Smooth muscle cell (in vitro differentiated cells): ENCODE data around the gene STARD13. TPM values are rescaled to one million over a fixed set of nuclear protein-coding genes. Genes with fewer than 3 reads are reported as not detected.

Experiments used
- DNase-seq: peaks from one replicate; lab custom pipeline; 2025; ENCODE audit not compliant: unreplicated experiment; lab: John Stamatoyannopoulos, UW
- H2AFZ ChIP-seq: fragments of 200-600 bp; sonication (generic); 2 replicates; pipeline ENCODE4 v1.6.0; 2016; ENCODE audit warnings: antibody characterized with exemption, low read depth, mild to moderate bottlenecking
- H3F3A ChIP-seq: fragments of 200-600 bp; sonication (generic); 2 replicates; pipeline ENCODE4 v1.6.0; 2017; ENCODE audit warnings: antibody characterized with exemption, low read depth
- H3K27ac ChIP-seq: fragments of 200-600 bp; sonication (generic); 2 replicates; pipeline ENCODE4 v1.5.1; 2016; ENCODE audit warnings: low read depth, mild to moderate bottlenecking
- H3K27me3 ChIP-seq: fragments of 200-600 bp; sonication (generic); 2 replicates; pipeline ENCODE4 v1.6.1; 2016; ENCODE audit warnings: low read depth, mild to moderate bottlenecking
- H3K36me3 ChIP-seq: fragments of 200-600 bp; sonication (generic); 2 replicates; pipeline ENCODE4 v1.5.1; 2016; ENCODE audit warnings: low read depth
- H3K4me1 ChIP-seq: fragments of 200-600 bp; sonication (generic); 2 replicates; pipeline ENCODE4 v1.5.1; 2016; ENCODE audit warnings: low read depth
- H3K4me2 ChIP-seq: fragments of 200-600 bp; sonication (generic); 2 replicates; pipeline ENCODE4 v1.6.0; 2016; ENCODE audit warnings: mild to moderate bottlenecking
- H3K4me3 ChIP-seq: fragments of 200-600 bp; sonication (generic); 2 replicates; pipeline ENCODE4 v1.5.1; 2016; ENCODE audit warnings: mild to moderate bottlenecking
- H3K79me2 ChIP-seq: fragments of 200-600 bp; sonication (generic); 2 replicates; pipeline ENCODE4 v1.6.0; 2016; ENCODE audit warnings: low read depth, mild to moderate bottlenecking
- H3K9ac ChIP-seq: fragments of 200-600 bp; sonication (generic); 2 replicates; pipeline ENCODE4 v1.6.0; 2016; ENCODE audit warnings: low read depth
- H3K9me3 ChIP-seq: fragments of 200-600 bp; sonication (generic); replicated peaks from 2 replicates; pipeline ENCODE4 v1.5.1; 2016; ENCODE audit warnings: low read depth
- H4K20me1 ChIP-seq: fragments of 200-600 bp; sonication (generic); 2 replicates; pipeline ENCODE4 v1.6.0; 2016; ENCODE audit warnings: low read depth
- WGBS: methylation state at CpG from one replicate; pipeline ENCODE4 v1.1.7; 2016; ENCODE audit warnings: low lambda C conversion rate; 5-methylcytosine and 5-hydroxymethylcytosine counted together
- polyA plus RNA-seq: library from polyadenylated mRNA; unstranded; fragments of >200 nt; fragmentation: Nextera tagmentation; extraction: Ambion mirVana; gene quantifications from 2 replicates; pipeline ENCODE4 v1.2.1, GENCODE V29; 2016
- total RNA-seq: library from RNA; depleted of rRNA; stranded (reverse); fragments of >200 nt; gene quantifications from 2 replicates; pipeline ENCODE4 v1.2.3, GENCODE V29; 2014
- TF ChIP-seq, protein P1 (sequence below): fragments of 200-600 bp; sonication (generic); IDR thresholded peaks from 2 replicates; pipeline ENCODE4 v1.5.1; 2017; ENCODE audit warnings: borderline replicate concordance, mild to moderate bottlenecking, antibody characterized with exemption; ENCODE audit not compliant: insufficient read depth, poor library complexity, severe bottlenecking

Gene STARD13
- total and polyA plus RNA-seq, 2 experiments from 2014 or later = 12.4 to 18.8 TPM

DNA sequence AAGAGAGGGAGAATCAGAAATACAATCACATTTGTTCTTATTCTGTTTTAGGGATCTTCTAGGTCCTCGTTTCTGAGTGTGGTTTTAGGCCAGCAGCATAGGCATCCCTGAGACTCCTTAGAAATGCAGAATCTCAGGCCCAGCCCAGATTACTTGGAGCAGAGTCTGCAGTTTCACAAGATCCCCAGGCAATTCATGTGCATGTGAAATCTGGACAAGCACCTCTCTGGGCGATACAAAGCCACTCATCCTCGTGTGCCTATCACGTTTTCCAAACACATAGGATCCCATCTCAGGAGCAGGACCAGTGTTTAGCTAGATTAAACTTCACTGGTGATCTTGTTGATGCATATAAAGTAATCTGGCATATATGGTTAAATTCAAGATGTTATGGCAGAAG, 182.1 kb downstream of the STARD13 start:
- H3K27me3 ChIP-seq = no peaks in the 10 kb centered on the region
- TF ChIP-seq, protein P1, sequence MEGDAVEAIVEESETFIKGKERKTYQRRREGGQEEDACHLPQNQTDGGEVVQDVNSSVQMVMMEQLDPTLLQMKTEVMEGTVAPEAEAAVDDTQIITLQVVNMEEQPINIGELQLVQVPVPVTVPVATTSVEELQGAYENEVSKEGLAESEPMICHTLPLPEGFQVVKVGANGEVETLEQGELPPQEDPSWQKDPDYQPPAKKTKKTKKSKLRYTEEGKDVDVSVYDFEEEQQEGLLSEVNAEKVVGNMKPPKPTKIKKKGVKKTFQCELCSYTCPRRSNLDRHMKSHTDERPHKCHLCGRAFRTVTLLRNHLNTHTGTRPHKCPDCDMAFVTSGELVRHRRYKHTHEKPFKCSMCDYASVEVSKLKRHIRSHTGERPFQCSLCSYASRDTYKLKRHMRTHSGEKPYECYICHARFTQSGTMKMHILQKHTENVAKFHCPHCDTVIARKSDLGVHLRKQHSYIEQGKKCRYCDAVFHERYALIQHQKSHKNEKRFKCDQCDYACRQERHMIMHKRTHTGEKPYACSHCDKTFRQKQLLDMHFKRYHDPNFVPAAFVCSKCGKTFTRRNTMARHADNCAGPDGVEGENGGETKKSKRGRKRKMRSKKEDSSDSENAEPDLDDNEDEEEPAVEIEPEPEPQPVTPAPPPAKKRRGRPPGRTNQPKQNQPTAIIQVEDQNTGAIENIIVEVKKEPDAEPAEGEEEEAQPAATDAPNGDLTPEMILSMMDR = no peak
- peaks cover 13% of the 10 kb centered on the region for H3K36me3 ChIP-seq
- H3K4me1 ChIP-seq = no peaks in the 10 kb centered on the region
- 94% methylated on average over 4 of the region's 4 CpGs for WGBS
- H4K20me1 ChIP-seq = no peaks in the 10 kb centered on the region
- H3K9me3 ChIP-seq = no peaks in the 10 kb centered on the region
- no peak overlapping the region for H3K9ac ChIP-seq
- no peaks in the 10 kb centered on the region for H3K79me2 ChIP-seq
- H3K4me3 ChIP-seq = no peak overlapping the region
- no peak for DNase-seq
- H3K27ac ChIP-seq = no peak overlapping the region
- no peaks in the 10 kb centered on the region for H3F3A ChIP-seq
- no peak overlapping the region for H3K4me2 ChIP-seq
- no peak overlapping the region for H2AFZ ChIP-seq

DNA sequence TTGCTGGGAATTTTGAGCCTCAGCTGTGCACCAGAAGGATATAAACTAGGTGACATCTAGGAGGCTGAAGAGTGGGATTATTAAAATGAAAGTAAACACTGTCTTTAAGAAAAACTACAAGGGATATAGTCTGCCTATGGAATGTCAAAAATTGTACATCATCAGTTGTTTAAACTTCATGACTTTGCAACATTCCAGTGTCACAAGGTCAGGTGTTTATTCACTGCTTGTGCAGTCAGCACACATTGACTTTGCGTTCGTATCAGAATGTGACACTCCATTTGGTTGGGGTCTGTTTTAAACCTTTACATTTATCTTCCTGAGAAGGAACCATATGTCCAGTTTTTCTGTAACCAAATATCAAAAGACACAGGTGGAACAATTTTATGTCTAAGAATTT, 183.7 kb downstream of the STARD13 start:
- TF ChIP-seq, protein P1 = no peak
- DNase-seq = no peak
- H3K4me3 ChIP-seq = no peak overlapping the region
- peaks cover 12% of the 10 kb centered on the region for H3K36me3 ChIP-seq
- H3K4me2 ChIP-seq = no peak overlapping the region
- H3K27ac ChIP-seq = no peak overlapping the region
- no peaks in the 10 kb centered on the region for H3K27me3 ChIP-seq
- no peaks in the 10 kb centered on the region for H3K79me2 ChIP-seq
- peaks cover 4% of the 10 kb centered on the region for H3K9me3 ChIP-seq
- 98% methylated on average over 2 of the region's 2 CpGs for WGBS
- no peak overlapping the region for H3K9ac ChIP-seq
- no peaks in the 10 kb centered on the region for H4K20me1 ChIP-seq
- no peaks in the 10 kb centered on the region for H3K4me1 ChIP-seq
- no peaks in the 10 kb centered on the region for H3F3A ChIP-seq
- H2AFZ ChIP-seq = no peak overlapping the region

DNA sequence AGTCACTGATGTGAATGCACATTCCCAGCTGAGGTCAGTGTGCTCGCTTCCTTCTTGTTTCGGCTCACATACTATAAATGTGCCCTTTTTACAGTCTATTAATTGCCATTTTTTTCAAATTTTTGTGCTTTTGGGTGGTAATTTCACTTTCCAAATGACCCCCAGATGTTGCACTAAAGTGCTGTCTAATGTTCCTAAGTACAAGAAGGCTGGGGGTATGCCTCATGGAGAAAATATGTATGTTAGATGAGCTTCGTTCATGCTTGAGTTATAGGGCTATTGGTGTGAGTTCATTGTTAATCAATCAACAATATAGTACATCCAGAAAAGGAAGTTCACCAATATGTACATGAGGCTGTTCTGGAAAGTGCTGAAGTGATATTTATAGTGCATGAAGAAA, 184.7 kb downstream of the STARD13 start:
- H3K36me3 ChIP-seq = peaks cover 6% of the 10 kb centered on the region

DNA sequence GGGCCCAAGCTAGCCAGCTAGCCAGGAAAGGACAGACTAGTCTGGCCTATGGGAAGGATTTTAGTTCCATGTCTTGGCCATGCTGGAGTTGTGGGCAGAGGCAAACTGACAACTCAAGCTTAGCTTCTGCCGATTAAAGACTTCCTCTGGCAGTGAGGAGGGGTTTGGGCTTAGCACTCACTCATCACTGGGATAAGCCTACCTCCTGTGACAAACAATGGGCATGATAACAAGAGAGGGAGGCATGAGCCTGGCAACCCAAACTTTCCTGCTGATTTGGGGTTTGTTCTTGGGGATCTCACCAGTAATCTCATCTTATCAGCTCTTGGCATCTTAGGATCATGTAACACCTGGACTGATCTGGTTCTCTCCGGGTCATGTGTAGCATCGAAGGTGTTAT, 185.7 kb downstream of the STARD13 start:
- Histone ChIP-seq H3K4me2 (no peak overlapping the region), H3K27me3 (no peaks in the 10 kb centered on the region), H3K4me3 (no peak overlapping the region), H3K4me1 (no peaks in the 10 kb centered on the region), H3K9ac (no peak overlapping the region), H3K79me2 (no peaks in the 10 kb centered on the region), H3K36me3 (peaks cover 5% of the 10 kb centered on the region), H3K27ac (no peak overlapping the region), H2AFZ (no peak overlapping the region), H3F3A (no peaks in the 10 kb centered on the region), H3K9me3 (peaks cover 4% of the 10 kb centered on the region), H4K20me1 (no peaks in the 10 kb centered on the region)
- no peak for DNase-seq
- TF ChIP-seq, protein P1 = no peak
- WGBS = 78% methylated on average over 3 of the region's 3 CpGs

More for the DNA sequence above, 184.7 kb downstream of the STARD13 start:
- Histone ChIP-seq H3K9me3 (peaks cover 4% of the 10 kb centered on the region), H3F3A (no peaks in the 10 kb centered on the region), H3K4me2 (no peak overlapping the region), H3K27ac (no peak overlapping the region), H3K79me2 (no peaks in the 10 kb centered on the region), H4K20me1 (no peaks in the 10 kb centered on the region), H3K9ac (no peak overlapping the region), H3K4me1 (no peaks in the 10 kb centered on the region), H2AFZ (no peak overlapping the region), H3K27me3 (no peaks in the 10 kb centered on the region), H3K4me3 (no peak overlapping the region)
- no peak for DNase-seq
- WGBS = 86% methylated on average over 3 of the region's 3 CpGs
- TF ChIP-seq, protein P1 = no peak
